MM.1S (cell line): ENCODE results near the gene HRCT1.

Experiments used
- EZH2 ChIP-seq: fragments of 300-600 bp; sonication (generic); optimal IDR thresholded peaks from 2 replicates; pipeline ENCODE3; 2017; ENCODE audit warnings: low read depth, mild to moderate bottlenecking, antibody characterized with exemption, low read length, mixed read lengths
- EZH2phosphoT487 ChIP-seq: fragments of 300-600 bp; sonication (generic); IDR thresholded peaks from 2 replicates; pipeline ENCODE4 v1.6.1; 2018; ENCODE audit warnings: antibody characterized with exemption, low read length
- TF ChIP-seq, protein P1 (sequence below): fragments of 300-600 bp; sonication (generic); IDR thresholded peaks from 2 replicates; pipeline ENCODE4 v1.5.1; 2016; ENCODE audit warnings: antibody characterized with exemption, low read length, mixed read lengths

DNA sequence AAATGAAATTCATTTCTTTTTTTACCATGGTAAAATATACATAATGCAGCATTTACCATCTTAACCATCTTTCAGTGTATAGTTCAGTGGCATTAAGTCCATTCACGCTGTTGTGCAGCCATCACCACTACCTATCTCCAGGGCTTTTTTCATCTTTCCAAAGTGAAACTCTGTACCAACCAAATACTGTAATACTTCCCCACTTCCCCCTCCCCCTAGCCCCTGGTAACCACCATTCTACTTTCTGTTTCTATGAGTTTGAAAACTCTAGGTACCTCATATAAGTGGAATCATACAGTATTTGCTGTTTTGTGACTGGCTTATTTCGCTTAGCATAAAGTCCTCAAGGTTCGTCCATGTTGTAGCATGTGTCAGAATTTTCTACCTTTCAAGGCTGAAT is 26.7 kb downstream of the HRCT1 start:
- no peak for TF ChIP-seq EZH2
- TF ChIP-seq, protein P1, sequence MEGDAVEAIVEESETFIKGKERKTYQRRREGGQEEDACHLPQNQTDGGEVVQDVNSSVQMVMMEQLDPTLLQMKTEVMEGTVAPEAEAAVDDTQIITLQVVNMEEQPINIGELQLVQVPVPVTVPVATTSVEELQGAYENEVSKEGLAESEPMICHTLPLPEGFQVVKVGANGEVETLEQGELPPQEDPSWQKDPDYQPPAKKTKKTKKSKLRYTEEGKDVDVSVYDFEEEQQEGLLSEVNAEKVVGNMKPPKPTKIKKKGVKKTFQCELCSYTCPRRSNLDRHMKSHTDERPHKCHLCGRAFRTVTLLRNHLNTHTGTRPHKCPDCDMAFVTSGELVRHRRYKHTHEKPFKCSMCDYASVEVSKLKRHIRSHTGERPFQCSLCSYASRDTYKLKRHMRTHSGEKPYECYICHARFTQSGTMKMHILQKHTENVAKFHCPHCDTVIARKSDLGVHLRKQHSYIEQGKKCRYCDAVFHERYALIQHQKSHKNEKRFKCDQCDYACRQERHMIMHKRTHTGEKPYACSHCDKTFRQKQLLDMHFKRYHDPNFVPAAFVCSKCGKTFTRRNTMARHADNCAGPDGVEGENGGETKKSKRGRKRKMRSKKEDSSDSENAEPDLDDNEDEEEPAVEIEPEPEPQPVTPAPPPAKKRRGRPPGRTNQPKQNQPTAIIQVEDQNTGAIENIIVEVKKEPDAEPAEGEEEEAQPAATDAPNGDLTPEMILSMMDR: no peak
- no peak for TF ChIP-seq EZH2phosphoT487
